ENCODE results near the gene PSIP1.

- TF ChIP-seq, protein P1, sequence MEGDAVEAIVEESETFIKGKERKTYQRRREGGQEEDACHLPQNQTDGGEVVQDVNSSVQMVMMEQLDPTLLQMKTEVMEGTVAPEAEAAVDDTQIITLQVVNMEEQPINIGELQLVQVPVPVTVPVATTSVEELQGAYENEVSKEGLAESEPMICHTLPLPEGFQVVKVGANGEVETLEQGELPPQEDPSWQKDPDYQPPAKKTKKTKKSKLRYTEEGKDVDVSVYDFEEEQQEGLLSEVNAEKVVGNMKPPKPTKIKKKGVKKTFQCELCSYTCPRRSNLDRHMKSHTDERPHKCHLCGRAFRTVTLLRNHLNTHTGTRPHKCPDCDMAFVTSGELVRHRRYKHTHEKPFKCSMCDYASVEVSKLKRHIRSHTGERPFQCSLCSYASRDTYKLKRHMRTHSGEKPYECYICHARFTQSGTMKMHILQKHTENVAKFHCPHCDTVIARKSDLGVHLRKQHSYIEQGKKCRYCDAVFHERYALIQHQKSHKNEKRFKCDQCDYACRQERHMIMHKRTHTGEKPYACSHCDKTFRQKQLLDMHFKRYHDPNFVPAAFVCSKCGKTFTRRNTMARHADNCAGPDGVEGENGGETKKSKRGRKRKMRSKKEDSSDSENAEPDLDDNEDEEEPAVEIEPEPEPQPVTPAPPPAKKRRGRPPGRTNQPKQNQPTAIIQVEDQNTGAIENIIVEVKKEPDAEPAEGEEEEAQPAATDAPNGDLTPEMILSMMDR (IDR thresholded peaks at IDR 0.05; ENCODE audit: borderline replicate concordance, extremely low read depth, low read length, poor library complexity, severe bottlenecking): no peak
- no peak for TF ChIP-seq EZH2 (IDR thresholded peaks at IDR 0.05; ENCODE audit: borderline replicate concordance, low read depth, low read length, severe bottlenecking)
Observed at GRCh38 chr9:15512889-15513288, 2.1 kb upstream of the PSIP1 start.
